Vagina (tissue), 2 donors: ENCODE measurements around the gene WRAP53.

Experiments used
- POLR2A ChIP-seq, 2 donors: fragments of 450-650 bp; IDR thresholded peaks; one replicate each; pipeline ENCODE4 v1.6.1; 2017; ENCODE audit warnings: antibody characterized with exemption in 2 of 2, mild to moderate bottlenecking in 2 of 2, moderate library complexity in 2 of 2
- POLR2AphosphoS5 ChIP-seq, 2 donors: sonication (generic); formaldehyde crosslinking; IDR thresholded peaks; one replicate each; pipeline ENCODE4 v1.9.0; 2017; ENCODE audit warnings: antibody characterized with exemption in 2 of 2, mild to moderate bottlenecking in 2 of 2, low read depth in 1 of 2; ENCODE audit not compliant: insufficient read depth in 1 of 2
- TF ChIP-seq, protein P1 (sequence below), 3 experiments: fragments of 450-650 bp in 2 of 3; fragments of 200-600 bp in 1 of 3; sonication (generic) in 1 of 3; IDR thresholded peaks; one replicate each; pipeline ENCODE4 v1.5.1; 2017 to 2019; ENCODE audit warnings: antibody characterized with exemption in 3 of 3, mild to moderate bottlenecking in 2 of 3, moderate library complexity in 2 of 3

DNA sequence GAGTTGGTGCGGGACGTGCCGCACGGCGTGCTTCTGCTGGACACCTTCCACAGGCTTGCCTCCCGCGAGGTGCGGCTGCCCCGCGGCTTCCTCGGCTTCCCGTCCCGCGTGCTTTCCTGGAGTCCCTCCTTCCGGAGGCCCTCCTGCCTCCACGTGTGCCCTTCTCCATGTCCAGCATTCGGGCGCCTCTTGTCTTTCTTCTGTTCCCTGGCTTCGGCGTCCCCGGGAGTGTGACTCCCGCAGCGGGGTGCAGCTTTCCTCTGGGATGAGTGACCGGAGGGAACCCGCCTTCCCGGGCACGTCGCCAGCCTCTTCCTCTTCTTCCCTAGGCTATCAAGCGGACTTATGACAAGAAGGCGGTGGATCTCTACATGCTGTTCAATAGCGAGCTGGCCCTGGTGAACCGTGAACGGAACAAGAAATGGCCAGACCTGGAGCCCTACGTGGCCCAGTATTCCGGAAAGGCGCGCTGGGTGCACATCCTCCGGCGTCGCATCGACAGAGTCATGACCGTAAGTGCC lies 52.3 kb downstream of the WRAP53 start:
- TF ChIP-seq, protein P1, sequence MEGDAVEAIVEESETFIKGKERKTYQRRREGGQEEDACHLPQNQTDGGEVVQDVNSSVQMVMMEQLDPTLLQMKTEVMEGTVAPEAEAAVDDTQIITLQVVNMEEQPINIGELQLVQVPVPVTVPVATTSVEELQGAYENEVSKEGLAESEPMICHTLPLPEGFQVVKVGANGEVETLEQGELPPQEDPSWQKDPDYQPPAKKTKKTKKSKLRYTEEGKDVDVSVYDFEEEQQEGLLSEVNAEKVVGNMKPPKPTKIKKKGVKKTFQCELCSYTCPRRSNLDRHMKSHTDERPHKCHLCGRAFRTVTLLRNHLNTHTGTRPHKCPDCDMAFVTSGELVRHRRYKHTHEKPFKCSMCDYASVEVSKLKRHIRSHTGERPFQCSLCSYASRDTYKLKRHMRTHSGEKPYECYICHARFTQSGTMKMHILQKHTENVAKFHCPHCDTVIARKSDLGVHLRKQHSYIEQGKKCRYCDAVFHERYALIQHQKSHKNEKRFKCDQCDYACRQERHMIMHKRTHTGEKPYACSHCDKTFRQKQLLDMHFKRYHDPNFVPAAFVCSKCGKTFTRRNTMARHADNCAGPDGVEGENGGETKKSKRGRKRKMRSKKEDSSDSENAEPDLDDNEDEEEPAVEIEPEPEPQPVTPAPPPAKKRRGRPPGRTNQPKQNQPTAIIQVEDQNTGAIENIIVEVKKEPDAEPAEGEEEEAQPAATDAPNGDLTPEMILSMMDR (IDR thresholded peaks at IDR 0.05): no peak
- TF ChIP-seq POLR2AphosphoS5 (IDR thresholded peaks at IDR 0.05; ENCODE audit: insufficient read depth in 1 of 2, low read depth in 1 of 2) (no peak), POLR2A (IDR thresholded peaks at IDR 0.05) (no peak)
